Hepatocyte (in vitro differentiated cells): ENCODE measurements around the gene PKNOX2. TPM values are rescaled to one million over a fixed set of nuclear protein-coding genes. Genes with fewer than 3 reads are reported as not detected.

Source experiments
- DNase-seq: peaks from one replicate; pipeline ENCODE4 v3.0.0-alpha.2; 2016; ENCODE audit warnings: low spot score
- H2AFZ ChIP-seq: fragments of 200-600 bp; sonication (generic); 2 replicates; pipeline ENCODE4 v1.6.0; 2016; ENCODE audit warnings: antibody characterized with exemption, mild to moderate bottlenecking
- H3K27ac ChIP-seq: fragments of 200-600 bp; sonication (generic); 2 replicates; pipeline ENCODE4 v1.5.1; 2016; ENCODE audit warnings: mild to moderate bottlenecking
- H3K27me3 ChIP-seq: fragments of 200-600 bp; sonication (generic); 2 replicates; pipeline ENCODE4 v1.6.1; 2016
- H3K36me3 ChIP-seq: fragments of 200-600 bp; sonication (generic); replicated peaks from 2 replicates; pipeline ENCODE4 v1.5.1; 2016; ENCODE audit warnings: low read depth; ENCODE audit not compliant: insufficient read depth
- H3K4me1 ChIP-seq: fragments of 200-600 bp; sonication (generic); 2 replicates; pipeline ENCODE4 v1.5.1; 2016; ENCODE audit warnings: mild to moderate bottlenecking, moderate library complexity; ENCODE audit not compliant: insufficient read depth
- H3K4me2 ChIP-seq: fragments of 200-600 bp; sonication (generic); 2 replicates; pipeline ENCODE4 v1.6.0; 2016
- H3K4me3 ChIP-seq: fragments of 200-600 bp; sonication (generic); 2 replicates; pipeline ENCODE4 v1.5.1; 2016; ENCODE audit warnings: mild to moderate bottlenecking
- H3K79me2 ChIP-seq: fragments of 200-600 bp; sonication (generic); 2 replicates; pipeline ENCODE4 v1.6.0; 2017; ENCODE audit warnings: mild to moderate bottlenecking
- H3K9me2 ChIP-seq: fragments of 200-600 bp; sonication (generic); replicated peaks from 2 replicates; pipeline ENCODE4 v1.6.0; 2017; ENCODE audit warnings: mild to moderate bottlenecking; ENCODE audit not compliant: insufficient read depth
- H3K9me3 ChIP-seq: fragments of 200-600 bp; sonication (generic); 2 replicates; pipeline ENCODE4 v1.5.1; 2016; ENCODE audit warnings: low read depth, mild to moderate bottlenecking
- H4K20me1 ChIP-seq: fragments of 200-600 bp; sonication (generic); 2 replicates; pipeline ENCODE4 v1.6.0; 2016; ENCODE audit warnings: mild to moderate bottlenecking; ENCODE audit not compliant: insufficient read depth, poor library complexity, severe bottlenecking
- EZH2 ChIP-seq: fragments of 200-600 bp; sonication (generic); IDR thresholded peaks from 2 replicates; pipeline ENCODE4 v1.6.1; 2016; ENCODE audit warnings: antibody characterized with exemption, mild to moderate bottlenecking, borderline replicate concordance
- EZH2phosphoT487 ChIP-seq: fragments of 200-600 bp; sonication (generic); IDR thresholded peaks from one replicate; pipeline ENCODE4 v1.6.1; 2018; ENCODE audit warnings: antibody characterized with exemption, mild to moderate bottlenecking, low read depth, moderate library complexity; ENCODE audit not compliant: unreplicated experiment, severe bottlenecking
- WGBS: methylation state at CpG from one replicate; pipeline ENCODE4 v1.1.6; 2016; ENCODE audit warnings: low lambda C conversion rate; ENCODE audit errors: missing lambda C conversion rate; 5-methylcytosine and 5-hydroxymethylcytosine counted together
- polyA plus RNA-seq: library from polyadenylated mRNA; unstranded; fragments of >200 nt; fragmentation: Nextera tagmentation; extraction: Ambion mirVana; gene quantifications from 2 replicates; pipeline ENCODE4 v1.2.1, GENCODE V29; 2016
- total RNA-seq: library from RNA; depleted of rRNA; stranded (reverse); fragments of >200 nt; gene quantifications from 2 replicates; pipeline ENCODE4 v1.2.3, GENCODE V29; 2014
- TF ChIP-seq, protein P1 (sequence below): fragments of 200-600 bp; sonication (generic); IDR thresholded peaks from 2 replicates; pipeline ENCODE4 v1.5.1; 2016; ENCODE audit warnings: antibody characterized with exemption, mild to moderate bottlenecking; ENCODE audit not compliant: poor library complexity

The PKNOX2 gene
- total and polyA plus RNA-seq, 2 experiments from 2014 or later: 3.0 to 3.1 TPM

DNA sequence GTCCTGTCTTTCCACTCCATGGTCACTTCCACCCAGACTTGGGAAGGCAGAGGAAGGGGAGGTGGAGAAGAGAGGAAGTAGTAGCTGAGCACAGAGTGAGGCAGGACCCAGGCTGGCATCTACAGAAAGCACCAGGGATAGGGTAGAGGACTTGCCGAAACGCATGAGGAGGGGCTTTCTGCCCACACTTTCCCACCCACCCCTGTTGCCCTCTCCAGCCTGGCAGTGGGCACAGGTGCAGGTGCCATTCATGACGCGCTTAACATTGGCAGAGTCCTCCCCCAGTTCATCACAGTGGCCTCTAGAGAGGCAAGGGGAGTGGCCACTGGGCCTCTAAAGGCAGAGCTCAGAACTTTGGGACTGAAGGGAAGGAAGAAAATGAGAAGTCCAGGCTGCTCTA, 249.6 kb downstream of the PKNOX2 start:
- no peaks in the 10 kb centered on the region for H3K9me2 ChIP-seq
- H3K4me2 ChIP-seq: no peak overlapping the region
- 100% methylated on average over 4 of the region's 4 CpGs for WGBS
- H3K79me2 ChIP-seq: no peaks in the 10 kb centered on the region
- no peaks in the 10 kb centered on the region for H4K20me1 ChIP-seq
- TF ChIP-seq, protein P1, sequence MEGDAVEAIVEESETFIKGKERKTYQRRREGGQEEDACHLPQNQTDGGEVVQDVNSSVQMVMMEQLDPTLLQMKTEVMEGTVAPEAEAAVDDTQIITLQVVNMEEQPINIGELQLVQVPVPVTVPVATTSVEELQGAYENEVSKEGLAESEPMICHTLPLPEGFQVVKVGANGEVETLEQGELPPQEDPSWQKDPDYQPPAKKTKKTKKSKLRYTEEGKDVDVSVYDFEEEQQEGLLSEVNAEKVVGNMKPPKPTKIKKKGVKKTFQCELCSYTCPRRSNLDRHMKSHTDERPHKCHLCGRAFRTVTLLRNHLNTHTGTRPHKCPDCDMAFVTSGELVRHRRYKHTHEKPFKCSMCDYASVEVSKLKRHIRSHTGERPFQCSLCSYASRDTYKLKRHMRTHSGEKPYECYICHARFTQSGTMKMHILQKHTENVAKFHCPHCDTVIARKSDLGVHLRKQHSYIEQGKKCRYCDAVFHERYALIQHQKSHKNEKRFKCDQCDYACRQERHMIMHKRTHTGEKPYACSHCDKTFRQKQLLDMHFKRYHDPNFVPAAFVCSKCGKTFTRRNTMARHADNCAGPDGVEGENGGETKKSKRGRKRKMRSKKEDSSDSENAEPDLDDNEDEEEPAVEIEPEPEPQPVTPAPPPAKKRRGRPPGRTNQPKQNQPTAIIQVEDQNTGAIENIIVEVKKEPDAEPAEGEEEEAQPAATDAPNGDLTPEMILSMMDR: no peak
- TF ChIP-seq EZH2phosphoT487 (no peak), EZH2 (no peak)
- H3K4me3 ChIP-seq: no peak overlapping the region
- DNase-seq: no peak
- H3K27ac ChIP-seq: no peak overlapping the region
- no peaks in the 10 kb centered on the region for H3K4me1 ChIP-seq
- no peaks in the 10 kb centered on the region for H3K9me3 ChIP-seq
- H3K27me3 ChIP-seq: no peaks in the 10 kb centered on the region
- H3K36me3 ChIP-seq: no peaks in the 10 kb centered on the region
- no peak overlapping the region for H2AFZ ChIP-seq

DNA sequence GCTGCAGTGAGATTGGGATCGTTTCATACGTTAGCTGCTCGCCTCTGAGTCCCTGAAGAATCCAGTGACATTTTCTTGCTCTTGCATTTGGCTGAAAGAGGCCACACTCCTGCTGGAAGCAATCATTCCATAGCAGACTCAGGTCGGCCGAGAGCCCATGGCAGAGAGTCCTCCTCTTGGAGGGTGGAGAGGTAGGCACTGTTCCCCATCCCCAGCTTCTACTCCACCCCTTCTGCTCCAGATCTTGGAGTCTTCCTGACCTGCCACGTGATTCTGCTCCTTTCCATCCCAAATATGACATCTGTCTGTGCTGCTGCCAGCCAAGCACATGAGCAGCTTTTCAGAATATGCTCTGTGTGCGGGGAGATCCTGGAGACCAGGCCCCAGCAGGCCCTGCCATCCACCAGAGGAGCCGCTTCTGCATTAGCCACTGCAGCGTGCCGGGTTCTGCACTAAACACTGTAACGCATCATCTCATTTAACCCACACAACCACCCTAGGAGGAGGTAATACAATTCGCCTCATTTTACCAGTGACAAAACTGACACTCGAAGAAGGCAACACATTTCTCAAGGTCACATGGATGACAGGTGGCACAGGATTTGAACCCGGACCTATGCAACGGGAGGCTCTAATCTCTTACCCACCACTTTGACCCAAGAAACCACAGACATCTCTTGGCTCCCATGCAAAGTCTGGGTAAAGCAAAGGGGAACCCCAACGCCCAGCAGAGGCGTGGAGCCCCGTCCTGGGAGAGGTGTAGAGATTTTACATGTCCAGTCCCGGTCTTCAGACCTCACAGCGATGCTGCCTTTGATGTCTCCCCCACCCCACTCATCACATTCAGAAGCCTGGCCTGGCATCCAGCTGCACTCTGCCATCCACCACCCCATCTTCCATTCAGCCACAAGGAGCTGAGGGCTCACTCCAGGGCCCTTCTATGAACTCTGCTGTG, 252.7 kb downstream of the PKNOX2 start:
- Histone ChIP-seq H3K9me3 (no peaks in the 10 kb centered on the region), H3K9me2 (no peaks in the 10 kb centered on the region), H3K79me2 (no peaks in the 10 kb centered on the region), H4K20me1 (no peaks in the 10 kb centered on the region), H3K4me1 (no peaks in the 10 kb centered on the region), H3K4me2 (no peak overlapping the region), H2AFZ (no peak overlapping the region), H3K4me3 (no peak overlapping the region), H3K36me3 (no peaks in the 10 kb centered on the region), H3K27me3 (no peaks in the 10 kb centered on the region), H3K27ac (no peak overlapping the region)
- no peak for DNase-seq
- WGBS: 78% methylated on average over 20 of the region's 20 CpGs
- no peak for TF ChIP-seq EZH2phosphoT487
- TF ChIP-seq, protein P1: no peak
- no peak for TF ChIP-seq EZH2

DNA sequence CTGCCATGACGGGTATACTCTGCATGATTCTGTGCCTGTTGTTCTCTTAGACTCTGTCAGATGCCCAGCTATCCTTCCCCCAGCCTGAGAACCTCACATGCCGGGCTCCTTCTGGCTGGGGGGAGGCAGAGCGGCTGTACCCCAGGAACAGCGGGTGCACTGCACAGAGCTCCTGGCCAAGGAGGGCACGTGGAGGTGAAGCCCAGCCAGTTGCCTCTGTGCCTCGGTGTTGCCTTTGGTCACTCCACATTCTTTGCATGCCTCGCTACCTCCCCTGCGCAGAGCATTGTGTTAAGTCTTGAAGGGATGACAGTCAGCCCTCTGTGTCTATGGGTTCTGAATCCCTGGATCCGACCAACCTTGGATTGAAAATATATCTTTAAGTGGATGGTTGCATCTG, 253.8 kb downstream of the PKNOX2 start:
- H3K79me2 ChIP-seq: no peaks in the 10 kb centered on the region
- no peaks in the 10 kb centered on the region for H3K9me3 ChIP-seq
- WGBS: 72% methylated on average over 9 of the region's 9 CpGs
- H3K4me2 ChIP-seq: no peak overlapping the region
- no peaks in the 10 kb centered on the region for H3K9me2 ChIP-seq
- H2AFZ ChIP-seq: no peak overlapping the region
- DNase-seq: no peak
- no peak overlapping the region for H3K27ac ChIP-seq
- TF ChIP-seq, protein P1: no peak
- no peak for TF ChIP-seq EZH2phosphoT487
- TF ChIP-seq EZH2: no peak
- no peak overlapping the region for H3K4me3 ChIP-seq
- H3K4me1 ChIP-seq: no peaks in the 10 kb centered on the region
- no peaks in the 10 kb centered on the region for H3K27me3 ChIP-seq
- H3K36me3 ChIP-seq: no peaks in the 10 kb centered on the region
- H4K20me1 ChIP-seq: no peaks in the 10 kb centered on the region
